CD4-positive, alpha-beta T cell treated with Interleukin-21 for 1 hour (primary cell): ENCODE results near the gene SNX20.
A peak's percentile ranks its signal among the peaks of the same experiment; 100 is the strongest.

Source experiments
- DNase-seq: peaks from one replicate; pipeline ENCODE4 v3.0.0-alpha.2; 2020

The SNX20 gene

DNA sequence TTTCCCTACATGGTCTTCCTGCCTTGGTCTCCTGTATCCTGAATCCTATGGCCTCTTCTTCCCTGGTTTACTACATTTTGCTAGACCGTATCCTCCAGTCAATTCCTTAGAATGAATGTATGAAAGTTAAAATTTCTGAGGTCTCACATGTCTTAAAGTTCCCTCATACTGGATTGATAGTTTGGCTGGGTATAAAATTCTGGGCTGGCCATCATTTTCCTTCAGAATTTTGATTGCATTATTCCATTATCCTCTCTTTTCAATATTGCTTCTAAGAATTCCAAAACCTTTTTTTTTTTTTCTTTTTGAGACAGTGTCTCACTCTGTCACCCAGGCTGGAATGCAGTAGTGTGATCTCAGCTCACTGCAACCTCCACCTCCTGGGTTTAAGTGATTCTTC is 23.1 kb upstream of the SNX20 start:
- no peak for DNase-seq

DNA sequence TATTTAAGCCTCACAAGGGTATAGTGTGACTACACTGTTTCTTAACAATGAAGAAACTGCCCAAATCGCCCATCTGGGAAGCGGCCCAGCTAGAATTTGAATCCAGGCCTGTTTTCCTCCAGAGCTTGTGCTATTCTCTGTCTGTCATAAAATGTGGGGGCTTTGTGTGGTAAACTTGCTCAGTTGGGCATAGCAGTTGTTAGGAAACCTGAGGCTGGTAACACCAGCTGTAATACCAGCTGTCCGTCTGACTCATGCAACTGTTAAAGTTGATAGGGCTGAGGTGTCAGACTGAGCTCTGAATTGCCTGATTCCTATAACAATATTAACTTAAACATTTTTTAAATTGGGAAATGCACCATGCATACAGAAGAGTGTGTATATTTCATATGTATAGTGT is 21.6 kb upstream of the SNX20 start:
- no peak for DNase-seq

DNA sequence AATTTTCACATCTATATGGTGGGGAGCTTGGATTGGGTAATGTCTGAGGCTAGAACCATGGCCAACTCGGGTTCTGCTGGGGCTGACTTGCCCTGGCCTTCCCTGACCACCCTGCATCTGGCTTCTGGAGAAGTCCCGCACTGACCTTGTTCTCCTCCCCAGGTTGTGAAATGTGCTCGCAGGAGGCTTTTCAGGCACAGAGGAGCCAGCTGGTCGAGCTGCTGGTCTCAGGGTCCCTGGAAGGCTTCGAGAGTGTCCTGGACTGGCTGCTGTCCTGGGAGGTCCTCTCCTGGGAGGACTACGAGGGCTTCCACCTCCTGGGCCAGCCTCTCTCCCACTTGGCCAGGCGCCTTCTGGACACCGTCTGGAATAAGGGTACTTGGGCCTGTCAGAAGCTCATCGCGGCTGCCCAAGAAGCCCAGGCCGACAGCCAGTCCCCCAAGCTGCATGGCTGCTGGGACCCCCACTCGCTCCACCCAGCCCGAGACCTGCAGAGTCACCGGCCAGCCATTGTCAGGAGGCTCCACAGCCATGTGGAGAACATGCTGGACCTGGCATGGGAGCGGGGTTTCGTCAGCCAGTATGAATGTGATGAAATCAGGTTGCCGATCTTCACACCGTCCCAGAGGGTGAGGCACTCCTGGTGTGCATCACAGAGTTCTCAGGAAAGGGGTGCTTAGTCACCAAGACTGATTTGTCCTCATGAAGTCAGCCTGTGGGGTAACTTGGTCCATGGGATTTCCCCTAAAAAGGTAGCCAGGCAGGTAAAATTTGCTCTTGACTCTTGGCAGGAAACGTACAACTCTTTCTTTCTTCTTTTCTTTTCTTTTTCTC is 18.4 kb upstream of the SNX20 start:
- DNase-seq, result peak; percentile 49

DNA sequence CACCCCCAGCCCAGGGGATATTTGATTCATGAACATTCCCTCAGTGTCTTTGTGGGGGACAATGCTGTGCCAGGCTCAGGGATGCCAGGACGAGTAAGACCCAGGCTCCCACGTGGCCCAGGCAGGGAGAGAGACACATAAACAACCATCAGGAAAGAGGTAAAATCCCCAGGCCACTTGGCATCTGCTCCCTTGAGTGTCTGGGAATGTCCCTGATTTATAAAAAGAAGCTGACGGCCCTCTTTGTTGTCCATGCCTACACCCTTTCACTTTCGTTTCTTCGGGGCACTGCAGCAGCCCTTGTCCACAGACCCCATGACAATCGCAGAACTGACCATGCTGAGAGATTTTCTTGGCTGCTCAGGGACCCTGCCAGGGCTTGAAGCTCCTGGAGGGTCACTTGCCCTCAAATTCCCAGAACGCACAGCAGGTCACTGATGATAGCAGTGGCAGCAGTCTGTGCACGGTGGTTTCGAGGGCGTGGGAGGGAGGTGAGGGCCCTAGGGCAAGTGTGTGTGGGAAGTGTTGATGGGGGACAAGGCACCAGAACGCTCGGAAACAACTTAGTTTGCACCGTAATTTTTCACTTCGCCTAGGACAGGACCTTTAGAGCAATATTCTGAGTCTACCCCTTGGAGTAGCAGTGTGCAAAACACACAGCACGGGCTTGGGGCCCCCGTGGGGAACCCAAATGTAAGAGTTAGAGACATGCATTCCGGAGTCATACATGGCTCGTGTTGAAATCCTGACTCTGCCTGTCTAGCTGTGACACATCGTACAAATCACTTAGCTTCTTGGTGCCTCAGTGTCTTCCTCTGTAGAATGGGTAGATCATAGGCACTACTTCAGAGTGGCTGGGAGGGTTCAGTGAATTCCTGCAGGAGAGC is 17.0 kb upstream of the SNX20 start:
- peak; percentile 70 for DNase-seq

DNA sequence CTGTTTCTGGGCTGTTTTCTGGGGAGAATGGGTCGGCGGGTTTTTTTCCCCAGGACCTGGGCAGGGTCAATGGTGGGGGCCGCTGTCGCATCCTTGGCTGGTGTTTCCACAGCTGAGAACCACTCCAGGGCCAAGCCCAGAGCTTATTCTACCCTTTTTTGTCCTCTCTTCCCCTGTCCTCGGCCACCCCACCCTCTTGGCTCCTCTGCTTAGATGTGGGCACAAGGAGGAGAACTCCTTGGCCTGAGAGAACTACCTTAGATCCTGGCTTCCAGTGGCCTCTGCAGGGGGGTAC is 16.3 kb upstream of the SNX20 start:
- DNase-seq, result no peak

DNA sequence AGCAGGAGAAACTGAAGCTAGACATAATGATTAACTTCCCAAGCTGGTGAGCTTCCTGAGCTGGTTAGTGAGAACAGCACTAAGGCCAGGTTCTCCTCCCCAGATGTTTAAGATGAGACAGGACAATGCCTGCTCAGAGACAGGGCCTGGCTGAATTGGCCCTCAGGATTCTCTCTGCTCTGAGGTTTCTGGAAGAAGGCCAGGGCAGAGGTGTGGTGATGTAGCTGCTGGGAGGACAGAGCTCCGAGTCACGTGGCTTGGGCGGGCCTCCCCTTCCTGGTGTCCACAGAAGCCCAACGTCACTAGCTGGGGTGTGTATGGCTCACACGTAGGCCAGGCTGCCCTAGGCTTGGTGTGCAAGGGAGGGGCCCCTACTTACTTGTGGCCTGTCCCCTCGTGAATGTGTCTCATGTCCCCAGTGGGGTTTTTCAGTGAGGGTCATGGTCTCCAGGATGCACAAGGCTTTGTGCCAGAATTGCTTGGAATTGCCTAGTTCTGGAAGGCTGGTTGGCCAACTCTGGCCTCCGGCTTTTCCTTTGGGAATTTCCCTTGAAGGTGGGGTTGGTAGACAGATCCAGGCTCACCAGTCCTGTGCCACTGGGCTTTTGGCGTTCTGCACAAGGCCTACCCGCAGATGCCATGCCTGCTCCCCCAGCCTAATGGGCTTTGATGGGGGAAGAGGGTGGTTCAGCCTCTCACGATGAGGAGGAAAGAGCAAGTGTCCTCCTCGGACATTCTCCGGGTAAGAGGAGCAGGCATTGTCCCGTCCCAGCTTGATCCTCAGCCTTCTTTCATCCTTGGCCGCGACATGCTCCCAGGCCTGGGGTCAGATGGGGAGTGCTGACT is 15.7 kb upstream of the SNX20 start:
- DNase-seq, result peak; percentile 86

DNA sequence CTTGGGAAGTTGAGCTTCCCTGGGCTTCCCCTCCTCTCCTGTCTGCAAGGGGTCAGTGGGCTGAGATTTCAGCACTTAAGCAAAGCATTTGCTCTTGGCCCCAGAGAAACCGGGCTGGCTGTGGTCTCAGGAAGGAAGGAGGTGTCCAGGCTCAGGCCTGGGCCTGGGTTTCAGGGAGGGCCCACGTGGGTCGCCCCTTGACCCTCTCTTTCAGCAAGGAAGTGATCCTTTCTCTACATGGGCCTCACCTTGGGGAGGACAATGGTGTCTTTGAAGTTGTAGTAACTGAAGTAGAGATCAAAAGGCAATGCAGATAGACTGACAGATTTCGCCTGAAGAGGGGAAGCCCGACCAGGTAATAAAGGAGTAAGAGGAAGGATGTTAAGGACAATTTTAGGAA is 15.0 kb upstream of the SNX20 start:
- DNase-seq, result peak; percentile 36

DNA sequence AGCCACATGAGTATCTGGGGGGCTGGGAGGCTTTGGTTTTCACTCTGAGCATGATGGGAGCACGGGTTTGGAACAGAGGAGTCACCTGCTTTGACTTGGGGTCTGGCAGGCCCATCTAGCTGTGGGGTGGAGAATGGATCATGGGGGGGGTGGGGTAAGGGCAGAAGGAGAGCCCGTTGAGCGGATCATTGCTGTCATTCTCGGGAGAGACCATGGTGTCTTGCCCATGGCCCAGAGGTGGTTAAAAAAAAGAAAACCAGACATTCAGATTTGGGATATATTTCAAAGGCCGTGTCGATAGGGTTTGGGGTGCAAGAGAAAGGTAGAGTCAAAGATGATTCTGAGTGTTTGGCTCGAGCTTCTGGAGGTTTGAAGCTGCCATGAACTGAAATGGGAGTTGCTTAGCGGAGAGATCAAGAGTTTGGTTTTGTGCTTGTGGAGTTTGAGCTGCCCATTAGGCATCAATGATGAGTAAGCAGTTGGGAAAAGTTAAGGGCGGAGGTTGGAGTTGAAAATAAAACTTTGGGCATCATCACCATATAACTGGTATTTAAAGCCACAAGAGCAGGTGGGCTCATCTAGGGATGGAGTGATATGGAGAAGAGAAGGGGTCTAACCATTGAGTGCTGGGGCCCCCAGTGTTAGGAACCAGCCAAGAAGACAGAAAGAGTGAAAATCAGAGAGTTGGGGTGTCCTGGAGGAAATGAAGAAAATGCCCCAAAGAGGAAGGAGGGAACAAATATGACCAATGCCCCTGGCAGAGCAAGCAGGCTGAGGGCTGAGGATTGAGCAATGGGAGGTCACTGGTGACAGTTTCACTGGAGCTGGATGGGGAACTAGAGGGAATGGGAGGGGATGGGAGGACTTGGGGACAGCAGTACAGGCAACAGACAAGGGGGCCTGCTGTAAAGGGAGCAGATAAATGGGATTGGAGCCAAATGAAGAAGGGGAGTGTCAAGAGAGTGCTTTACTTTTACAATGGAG is 14.2 kb upstream of the SNX20 start:
- DNase-seq, result no peak

DNA sequence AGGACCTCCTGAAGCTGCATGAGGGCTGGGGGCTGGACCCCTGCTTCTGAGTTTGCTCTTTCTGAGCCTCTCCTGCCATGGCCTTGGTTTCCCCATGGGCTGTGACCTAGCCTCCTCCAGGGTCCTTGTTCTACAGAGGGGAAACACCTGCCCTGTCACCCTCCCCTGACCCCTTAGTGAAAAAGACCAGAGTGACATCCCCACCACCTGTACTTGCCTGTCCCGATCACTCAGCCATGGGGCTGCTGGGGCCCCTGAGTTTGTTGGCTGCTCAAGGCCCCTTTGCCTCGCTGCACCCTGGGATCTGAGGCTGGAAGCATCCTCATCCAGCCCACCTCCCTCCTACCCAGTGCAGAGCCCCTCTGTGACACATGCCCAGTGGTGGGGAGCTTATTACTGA is 13.1 kb upstream of the SNX20 start:
- DNase-seq, result no peak

DNA sequence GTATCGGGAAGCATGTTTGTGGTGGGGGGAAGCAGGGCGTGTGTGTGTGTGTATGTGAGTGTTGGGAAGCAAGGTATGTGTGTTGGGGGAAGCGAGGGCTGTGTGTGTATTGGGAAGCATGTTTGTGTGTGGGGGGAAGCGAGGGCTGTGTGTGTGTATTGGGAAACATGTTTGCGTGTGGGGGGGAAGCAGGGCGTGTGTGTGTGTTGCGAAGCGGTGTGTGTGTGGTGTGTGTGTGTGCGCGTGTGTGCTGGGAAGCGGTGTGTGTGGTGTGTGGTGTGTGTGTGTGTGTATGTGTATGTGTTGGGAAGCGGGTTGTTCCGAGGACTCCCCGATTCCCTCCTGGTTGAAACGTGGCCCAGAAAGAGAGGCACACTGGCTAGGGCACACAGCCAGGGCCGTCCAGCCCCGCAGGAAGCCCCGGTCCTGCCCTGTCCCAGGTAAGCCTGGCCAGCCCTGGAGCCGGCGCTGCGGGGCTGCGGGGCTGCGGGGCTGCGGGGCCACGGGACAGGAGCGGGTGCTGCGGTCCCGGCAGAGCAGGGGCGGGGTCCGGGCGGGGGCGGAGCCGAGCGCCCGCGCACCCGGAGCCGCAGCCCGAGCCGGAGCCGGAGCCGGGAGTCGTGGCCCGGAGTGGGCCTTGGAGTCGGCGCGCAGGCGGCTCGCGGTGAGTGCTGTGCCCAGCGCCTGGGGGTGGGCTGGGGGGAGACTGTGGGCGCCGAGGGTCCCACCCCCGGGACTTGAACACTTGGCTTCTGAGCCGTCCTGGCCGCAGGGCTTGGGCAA is 12.1 kb upstream of the SNX20 start, which contains the start of gene NOD2:
TSS of gene NOD2 (plus strand) at position 608 of the 783 bp plus-strand sequence. CDS start 5,890 bp downstream, outside the sequence.
- DNase-seq, result peak; percentile 36

DNA sequence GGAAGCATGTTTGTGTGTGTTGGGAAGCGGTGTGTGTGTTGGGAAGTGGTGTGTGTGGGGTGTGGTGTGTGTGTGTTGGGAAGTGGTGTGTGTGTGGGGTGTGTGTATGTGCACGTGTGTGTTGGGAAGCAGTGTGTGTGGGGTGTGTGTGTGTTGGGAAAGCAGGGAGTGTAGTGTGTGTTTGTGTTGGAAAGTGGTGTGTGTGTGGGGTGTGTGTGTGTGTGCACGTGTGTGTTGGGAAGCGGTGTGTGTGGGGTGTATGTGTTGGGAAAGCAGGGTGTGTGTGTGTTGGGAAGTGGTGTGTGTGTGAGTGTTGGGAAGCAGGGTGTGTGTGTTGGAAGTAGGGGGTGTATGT is 11.5 kb upstream of the SNX20 start:
- DNase-seq, result no peak

DNA sequence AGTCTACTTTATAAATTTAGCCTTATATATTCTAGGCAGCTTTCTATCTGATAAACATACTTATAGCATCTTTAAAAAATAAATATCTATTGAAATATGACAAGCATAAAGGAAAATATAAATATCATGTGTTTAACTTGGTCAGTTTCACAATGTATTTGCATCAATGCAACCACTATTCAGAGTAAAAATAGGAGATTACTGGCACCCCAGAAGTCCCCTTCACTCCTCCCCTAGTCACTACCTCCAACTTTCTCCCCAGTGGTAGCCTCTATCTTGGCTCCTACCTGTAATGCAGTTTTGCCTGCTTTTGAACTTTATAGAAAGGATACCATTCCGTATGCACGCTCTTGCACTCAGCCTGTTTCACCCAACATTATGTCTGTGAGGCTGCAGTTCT is 9.1 kb upstream of the SNX20 start:
- DNase-seq, result no peak

DNA sequence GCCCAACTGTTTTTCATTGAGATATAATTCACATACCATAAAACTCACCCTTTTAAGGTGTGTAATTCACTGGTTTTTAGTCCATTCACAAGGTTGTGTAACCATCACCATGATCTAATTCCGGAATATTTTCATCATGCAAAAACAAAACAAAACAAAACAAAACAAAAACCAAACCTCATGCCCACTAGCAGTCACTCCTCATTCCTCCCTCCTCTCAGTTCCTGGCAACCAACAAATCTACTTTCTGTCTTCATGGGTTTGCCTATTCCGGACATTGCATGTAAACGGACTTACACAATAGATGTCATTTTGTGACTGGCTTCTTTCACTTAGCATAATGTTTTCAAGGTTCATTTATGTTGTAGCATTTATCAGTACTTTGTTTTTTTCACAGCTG is 7.8 kb upstream of the SNX20 start:
- no peak for DNase-seq

DNA sequence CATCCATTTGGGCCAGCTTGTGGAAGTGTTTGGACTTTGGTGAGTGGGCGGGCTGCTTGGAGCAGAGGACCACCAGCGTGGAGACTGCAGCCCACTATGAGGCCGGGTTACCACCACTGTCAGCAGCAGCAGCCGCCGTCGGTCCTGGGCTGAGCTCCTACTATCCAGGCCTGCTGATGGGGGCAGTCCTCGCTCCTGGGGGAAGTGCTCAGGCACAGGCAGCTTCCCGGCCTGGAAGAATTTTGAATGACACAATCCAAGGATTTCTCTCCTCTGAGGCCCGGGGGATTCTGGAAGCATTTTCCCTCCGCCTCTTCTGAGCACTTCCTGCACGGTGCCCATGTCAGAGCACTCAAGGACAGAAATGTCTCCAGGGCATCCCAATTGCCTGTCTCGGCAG is 7.0 kb upstream of the SNX20 start:
- no peak for DNase-seq

DNA sequence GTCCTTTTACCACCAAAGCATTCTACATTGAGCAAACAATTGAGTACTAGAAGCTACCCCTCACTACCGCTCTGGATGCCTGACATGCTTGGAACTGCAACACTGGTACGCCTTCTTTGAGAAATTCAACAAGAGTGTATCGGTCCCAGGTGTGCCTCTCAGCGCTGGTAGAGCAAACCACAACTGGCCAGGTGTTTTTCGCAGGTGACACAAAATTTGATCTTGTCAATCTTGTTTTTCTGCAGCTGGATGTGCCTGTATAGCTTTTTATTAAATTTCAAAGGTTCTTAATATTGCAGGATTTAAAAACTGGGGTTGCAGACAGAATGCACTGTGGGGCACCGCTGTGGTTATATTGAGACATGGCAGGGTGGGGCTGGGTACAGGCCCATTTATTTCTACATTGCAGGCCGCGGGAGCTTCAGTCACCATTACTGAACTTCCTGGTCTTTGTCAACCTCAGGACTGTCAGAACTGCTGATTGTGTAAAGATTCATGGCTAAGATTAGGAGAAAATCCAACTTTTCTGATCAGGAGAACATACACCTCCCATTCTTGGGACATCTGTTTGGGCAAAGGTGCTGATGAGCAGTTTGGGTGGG is 4.5 kb upstream of the SNX20 start:
- peak; percentile 31 for DNase-seq

DNA sequence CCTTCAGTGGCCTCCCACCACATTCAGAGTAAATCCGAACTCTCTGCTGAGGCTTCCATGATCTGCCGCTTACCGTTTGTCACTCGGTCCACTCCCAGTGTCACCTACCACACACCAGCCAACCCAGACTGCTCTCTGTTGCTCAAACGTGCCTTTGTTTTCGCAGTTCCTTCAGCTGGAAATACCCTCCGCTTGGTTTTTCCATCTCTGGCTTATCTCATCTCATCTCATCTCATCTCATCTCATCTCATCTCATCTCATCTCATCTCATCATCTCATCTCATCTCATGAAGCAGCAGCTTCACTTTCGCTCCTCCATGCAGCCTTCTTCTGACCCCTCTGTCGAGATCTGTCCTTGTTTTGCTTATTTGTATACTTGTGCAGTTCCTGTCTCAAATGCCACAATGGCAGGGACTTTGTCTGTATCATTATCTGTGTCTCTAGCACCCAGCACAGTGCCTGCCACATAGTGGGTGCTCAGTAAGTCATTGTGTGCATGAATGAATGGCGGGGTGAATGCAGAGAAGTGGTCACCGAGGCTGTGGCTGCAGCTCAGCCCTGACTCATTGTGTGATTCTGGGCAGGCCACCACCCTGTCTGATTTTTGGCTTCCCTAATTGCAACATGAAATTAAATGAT is 3.8 kb upstream of the SNX20 start:
- DNase-seq, result peak; percentile 54

DNA sequence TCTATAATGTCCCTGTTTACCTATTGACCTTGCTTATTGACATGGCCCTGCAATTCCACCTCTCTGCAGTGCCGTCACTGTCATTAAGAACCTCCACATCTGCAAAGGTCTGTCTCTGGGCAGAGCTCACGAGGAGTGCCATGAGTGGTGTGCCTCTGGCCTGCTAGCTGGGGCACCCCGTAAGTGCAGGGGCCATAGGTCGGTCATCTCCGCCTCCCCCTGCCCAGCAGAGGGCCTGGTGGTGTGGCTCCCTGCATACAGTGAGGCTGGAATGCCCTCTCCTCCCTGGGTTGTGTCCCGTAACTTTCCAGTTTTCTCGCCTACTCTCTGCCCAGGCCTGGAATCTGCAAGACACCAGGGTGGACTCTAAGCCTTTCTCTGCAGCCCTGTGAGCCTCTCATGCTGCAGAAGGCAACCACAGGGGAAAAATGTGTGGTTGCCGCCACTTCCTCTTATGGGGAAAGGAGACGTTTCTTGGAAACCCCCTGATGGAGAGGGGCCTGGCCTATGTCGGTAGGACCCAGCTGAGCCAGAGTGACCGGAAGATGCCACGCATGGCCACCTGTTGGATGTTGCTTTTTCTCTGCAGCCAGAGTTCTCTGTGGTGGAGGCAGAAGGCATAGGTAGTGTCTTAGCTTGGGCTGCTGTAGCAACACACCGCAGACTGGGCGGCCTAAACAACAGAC is 2.7 kb upstream of the SNX20 start:
- DNase-seq, result peak; percentile 75

DNA sequence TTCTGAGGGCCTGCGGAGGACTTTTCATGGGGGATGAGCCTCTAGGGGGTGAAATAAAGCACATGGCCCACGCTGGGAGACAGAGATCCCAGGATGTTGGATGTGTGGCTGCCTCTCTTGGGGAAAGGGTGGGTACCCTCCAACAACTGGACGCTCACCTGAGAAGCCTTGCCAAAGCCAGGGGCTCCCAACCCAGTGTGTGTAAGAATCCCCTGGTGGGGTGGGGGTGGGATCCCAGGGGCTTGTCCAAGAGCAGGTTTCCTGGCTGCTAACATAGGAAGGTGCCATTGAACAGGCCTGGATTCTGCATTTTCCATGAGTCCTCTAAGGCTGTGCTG is 587 bp downstream of the SNX20 start:
- DNase-seq, result no peak

DNA sequence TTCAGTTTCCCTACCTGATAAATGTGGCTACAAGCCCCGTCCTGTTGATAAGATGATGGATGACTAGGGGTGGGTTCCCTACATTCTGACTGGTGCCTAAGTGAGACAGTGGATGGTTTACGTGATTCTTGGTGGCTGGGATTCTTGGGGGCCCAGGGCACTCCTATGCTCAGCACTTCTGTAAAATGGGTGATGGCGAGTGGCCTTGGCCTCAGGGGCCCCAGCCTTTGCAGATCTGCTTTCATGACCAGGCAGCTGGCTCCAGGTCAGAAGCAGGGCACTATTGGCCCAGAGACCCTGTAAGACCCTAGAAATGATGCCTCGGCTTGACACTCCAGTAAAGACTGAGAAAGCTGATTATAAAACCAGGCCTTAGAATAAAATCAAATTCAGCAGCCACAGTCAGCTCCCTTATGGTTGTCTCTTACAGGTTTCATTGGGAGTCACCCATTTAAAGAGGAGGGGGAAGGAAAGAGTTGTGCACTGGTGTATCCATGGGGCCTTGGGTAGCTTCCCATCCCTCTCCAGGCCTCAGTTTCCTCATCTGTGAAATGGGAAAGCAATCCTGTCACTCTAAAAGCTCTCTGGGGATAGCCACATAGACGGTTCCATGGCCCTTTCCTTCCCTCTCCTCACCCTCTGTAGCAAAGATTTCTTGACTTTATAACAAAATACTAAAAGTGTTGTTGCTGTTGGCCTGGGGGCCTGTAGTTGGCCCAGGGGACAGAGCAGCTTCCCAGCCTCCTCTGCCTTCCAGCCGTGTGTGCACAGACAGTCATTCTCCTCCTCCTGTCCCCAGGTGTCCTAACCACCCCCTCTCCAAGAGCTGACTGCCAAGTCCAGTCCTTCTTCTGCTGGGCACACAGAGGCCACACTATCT is 1.2 kb downstream of the SNX20 start:
- no peak for DNase-seq
